K562 (cell line): Measurements from ENCODE around the gene XYLB. TPM values are rescaled to one million over a fixed set of nuclear protein-coding genes. Genes with fewer than 3 reads are reported as not detected.

Experiments
- CCNT2 ChIP-seq: IDR thresholded peaks from 2 replicates; pipeline ENCODE4 v1.6.1; 2011; ENCODE audit warnings: borderline replicate concordance, low read depth, mild to moderate bottlenecking, moderate library complexity, mixed read lengths, low read length; ENCODE audit not compliant: insufficient read length; ENCODE audit errors: extremely low read depth
- CLOCK ChIP-seq: fragments of 250-450 bp; sonication (Bioruptor Pico); IDR thresholded peaks from 2 replicates; pipeline ENCODE4 v1.4.0; 2020; ENCODE audit warnings: mild to moderate bottlenecking, moderate library complexity, borderline replicate concordance
- ESRRA ChIP-seq: fragments of 450-650 bp; IDR thresholded peaks from 2 replicates; pipeline ENCODE4 v1.6.1; 2014; ENCODE audit warnings: low read depth, mild to moderate bottlenecking, moderate library complexity, borderline replicate concordance
- RFX7 ChIP-seq: fragments of 250-450 bp; sonication (Bioruptor Pico); IDR thresholded peaks from 2 replicates; pipeline ENCODE4 v1.5.1; 2021; ENCODE audit warnings: mild to moderate bottlenecking
- ZNF282 ChIP-seq: sonication (generic); formaldehyde crosslinking; IDR thresholded peaks from 2 replicates; pipeline ENCODE4 v1.8.1; 2023; ENCODE audit warnings: missing genetic modification reagents
- ZNF318 ChIP-seq, 2 experiments: fragments of 450-650 bp; IDR thresholded peaks; 2 replicates each; pipeline ENCODE4 v1.6.1; 2016; ENCODE audit warnings: mild to moderate bottlenecking in 2 of 2, borderline replicate concordance in 1 of 2, low read depth in 1 of 2, moderate library complexity in 1 of 2
- polyA plus RNA-seq, 8 experiments: library from polyadenylated mRNA; depleted of rRNA in 4 of 8; stranded (reverse) in 5 of 8; unstranded in 3 of 8; fragments of >200 nt; fragmentation: Nextera tagmentation in 2 of 8; fragmentation: Illumina TruSeq in 1 of 8; extraction: Ambion mirVana in 2 of 8; extraction: Trizol in 1 of 8; gene quantifications; 2 replicates each; pipeline versions ENCODE4 v1.2.1 to v1.2.3, GENCODE V29; 2011 to 2014; ENCODE audit warnings: inconsistent platforms in 1 of 8, missing spikeins in 1 of 8
- total RNA-seq, 7 experiments: library from RNA; depleted of rRNA in 6 of 7; stranded (reverse); fragments of >200 nt in 6 of 7; fragmentation: Illumina TruSeq in 2 of 7; extraction: Trizol in 2 of 7; gene quantifications; 2 replicates each; pipeline versions ENCODE4 v1.2.1 to v1.2.3, GENCODE V29; 2011 to 2021; ENCODE audit warnings: low replicate concordance in 1 of 7
- TF ChIP-seq, protein P1 (sequence below): fragments of 450-650 bp; IDR thresholded peaks from one replicate; pipeline ENCODE4 v1.6.1; 2018; ENCODE audit warnings: mild to moderate bottlenecking, moderate library complexity; ENCODE audit not compliant: partially characterized antibody

The XYLB gene
- total and polyA plus RNA-seq, 9 of the 15 experiments (the other 6 are each of a cell fraction or from before 2014, with no cell fraction given): 4.0 to 20.2 (median 13.2) TPM

- peak; percentile 93 for TF ChIP-seq CCNT2
- no peak for TF ChIP-seq ZNF318 (IDR thresholded peaks at IDR 0.05; ENCODE audit: borderline replicate concordance in 1 of 2, low read depth in 1 of 2)
- peak; percentile 55; the same call in 1 of the 2 replicates for TF ChIP-seq ESRRA
- TF ChIP-seq RFX7 (CRISPR knock-in tag): no peak
- TF ChIP-seq, protein P1, sequence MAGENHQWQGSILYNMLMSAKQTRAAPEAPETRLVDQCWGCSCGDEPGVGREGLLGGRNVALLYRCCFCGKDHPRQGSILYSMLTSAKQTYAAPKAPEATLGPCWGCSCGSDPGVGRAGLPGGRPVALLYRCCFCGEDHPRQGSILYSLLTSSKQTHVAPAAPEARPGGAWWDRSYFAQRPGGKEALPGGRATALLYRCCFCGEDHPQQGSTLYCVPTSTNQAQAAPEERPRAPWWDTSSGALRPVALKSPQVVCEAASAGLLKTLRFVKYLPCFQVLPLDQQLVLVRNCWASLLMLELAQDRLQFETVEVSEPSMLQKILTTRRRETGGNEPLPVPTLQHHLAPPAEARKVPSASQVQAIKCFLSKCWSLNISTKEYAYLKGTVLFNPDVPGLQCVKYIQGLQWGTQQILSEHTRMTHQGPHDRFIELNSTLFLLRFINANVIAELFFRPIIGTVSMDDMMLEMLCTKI: no peak
- TF ChIP-seq ZNF282 (CRISPR knock-in tag): peak; percentile 98
- no peak for TF ChIP-seq CLOCK (CRISPR knock-in tag)
Measured at GRCh38 chr3:38346587-38347410, at the start of gene XYLB (continued).
